IPS DF 4.7 (cell line): ENCODE results near the gene L3MBTL4.

Experiments used
- DNase-seq: peaks from one replicate; pipeline ENCODE4 v3.0.0-alpha.2; 2013; ENCODE audit warnings: low spot score; ENCODE audit errors: extremely low read depth

The L3MBTL4 gene

DNA sequence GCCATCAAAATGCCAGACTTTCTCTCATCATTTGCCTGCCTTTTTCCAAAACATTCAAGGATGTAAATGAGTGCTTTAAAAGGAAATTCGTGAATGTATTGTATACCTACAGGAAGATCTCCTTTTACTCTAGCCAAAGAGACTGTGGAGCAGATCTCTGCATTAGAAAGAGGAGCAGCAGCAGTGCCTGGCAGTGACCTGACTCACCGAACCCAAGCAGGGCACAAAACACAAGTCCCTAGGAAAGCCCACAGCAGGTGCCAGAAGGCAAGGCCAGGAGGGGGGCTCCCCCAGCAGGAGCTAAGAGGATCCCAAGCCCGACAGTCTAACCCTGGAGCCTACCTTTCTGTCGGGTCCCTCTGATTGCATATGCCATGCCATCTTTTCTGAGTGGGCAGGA, 47.9 kb downstream of the L3MBTL4 start:
- DNase-seq = peak; percentile 33

DNA sequence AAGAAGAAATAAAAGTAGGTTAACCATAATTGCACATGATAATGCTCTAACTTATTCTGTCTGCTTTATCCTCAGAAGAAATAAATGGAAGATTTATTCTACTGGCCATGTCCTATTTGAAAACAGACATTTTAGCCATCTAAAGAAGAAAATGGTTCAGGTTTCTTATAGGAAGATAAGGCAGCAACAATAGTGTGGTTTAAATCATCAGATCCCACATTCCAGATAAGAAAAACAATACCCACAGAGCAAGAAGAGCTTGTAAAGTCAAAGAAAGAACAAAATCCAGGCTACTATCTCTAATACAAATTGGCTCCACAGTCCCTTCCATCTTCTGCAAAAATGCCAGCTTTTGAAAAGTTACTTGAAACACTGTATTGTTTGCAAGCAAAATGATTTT, 49.3 kb downstream of the L3MBTL4 start:
- no peak for DNase-seq

GRCh38 chr18:6363216-6363615, 51.5 kb downstream of the L3MBTL4 start:
- no peak for DNase-seq

DNA sequence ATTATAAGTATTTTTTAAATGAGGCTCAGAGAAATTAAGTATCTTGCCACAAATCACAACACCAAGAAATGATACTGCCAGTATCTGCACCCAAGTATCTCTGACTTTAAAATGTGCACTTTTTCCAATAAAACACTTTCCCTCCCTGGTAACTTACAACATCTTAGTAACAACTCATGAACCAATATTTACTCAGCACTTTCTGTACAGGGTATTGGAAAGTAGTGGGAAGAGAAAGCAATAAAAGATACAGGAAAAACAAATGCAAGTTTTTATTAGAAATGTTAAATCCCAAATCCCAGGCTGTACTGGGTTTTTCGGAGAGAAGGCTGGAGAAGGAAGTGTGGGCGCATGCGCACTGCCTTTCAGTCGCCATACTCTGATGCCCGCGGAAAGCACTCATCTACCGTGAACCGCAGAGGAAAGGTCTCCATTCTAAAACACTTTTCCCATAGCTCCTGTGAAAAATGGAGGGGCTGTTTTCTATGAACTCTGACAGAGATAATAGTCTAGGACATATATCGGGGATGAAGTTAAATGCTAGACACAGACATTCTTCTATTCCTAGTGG, 52.1 kb downstream of the L3MBTL4 start:
- no peak for DNase-seq

GRCh38 chr18:6357668-6358067, 57.0 kb downstream of the L3MBTL4 start:
- DNase-seq = no peak

- no peak for DNase-seq
Observed at GRCh38 chr18:6355789-6356589, 58.7 kb downstream of the L3MBTL4 start.

GRCh38 chr18:6352275-6352674, 62.4 kb downstream of the L3MBTL4 start:
- no peak for DNase-seq

- no peak for DNase-seq
Observed at GRCh38 chr18:6342990-6343389, 71.7 kb downstream of the L3MBTL4 start.

- no peak for DNase-seq
Observed at GRCh38 chr18:6341709-6342108, 73.0 kb downstream of the L3MBTL4 start.

- no peak for DNase-seq
Observed at GRCh38 chr18:6341303-6341702, 73.4 kb downstream of the L3MBTL4 start.

- DNase-seq = no peak
Observed at GRCh38 chr18:6340121-6340520, 74.6 kb downstream of the L3MBTL4 start.

DNA sequence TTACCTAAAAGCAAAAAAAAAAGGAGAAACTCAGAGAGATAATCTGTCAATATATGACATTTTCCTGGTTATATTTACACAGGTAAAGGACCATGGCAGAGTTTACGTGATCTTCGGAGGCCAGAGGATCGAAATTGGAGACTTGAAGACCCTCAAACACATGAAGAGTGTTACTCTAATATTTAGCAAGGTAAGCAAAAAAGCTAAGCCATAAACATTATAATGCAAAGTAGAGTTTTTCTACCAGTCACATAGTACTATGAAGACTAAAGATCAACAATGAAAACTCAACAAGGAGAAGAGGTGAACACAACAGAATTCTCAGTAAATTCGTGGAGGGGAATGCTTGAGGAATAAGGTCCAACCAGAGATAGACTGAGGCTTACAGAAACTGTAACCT, 78.5 kb downstream of the L3MBTL4 start:
- DNase-seq = no peak

DNA sequence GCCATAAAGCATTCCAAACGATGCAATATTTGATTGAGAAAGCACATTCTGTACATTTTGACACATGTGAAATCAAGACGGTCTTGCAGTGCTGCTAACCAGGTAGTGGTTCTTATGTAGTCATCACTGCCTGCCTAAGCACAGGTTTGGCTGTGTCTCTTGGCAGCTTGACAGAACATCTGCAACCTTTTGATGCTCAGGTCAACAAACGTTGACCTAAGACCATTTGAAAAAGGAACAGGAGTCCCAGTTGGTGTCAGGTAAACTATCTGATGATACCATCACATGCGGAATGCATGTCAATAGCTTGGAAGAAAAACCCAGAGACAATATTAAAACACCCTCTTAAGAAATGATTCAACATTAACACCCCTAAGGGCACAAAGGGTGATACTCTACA, 80.7 kb downstream of the L3MBTL4 start:
- no peak for DNase-seq

GRCh38 chr18:6331872-6332271, 82.8 kb downstream of the L3MBTL4 start:
- DNase-seq = no peak

DNA sequence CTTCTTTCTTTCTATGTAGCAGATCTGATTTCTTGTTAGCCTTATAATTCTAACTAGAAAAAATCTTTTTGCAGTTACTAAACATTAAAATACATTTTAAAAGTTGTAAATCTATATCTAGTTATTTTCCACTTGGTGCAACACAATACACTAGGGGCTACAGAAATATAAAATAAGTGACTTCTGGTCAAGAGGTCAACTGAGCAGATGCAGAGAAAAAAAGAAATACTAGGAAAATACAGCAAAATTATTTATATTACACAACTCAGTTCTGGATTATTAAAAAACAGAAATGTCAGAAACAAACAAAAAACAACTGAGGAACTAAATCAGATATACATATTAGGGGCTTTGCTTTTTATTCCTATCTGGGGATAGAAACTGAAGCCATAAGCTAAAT, 83.9 kb downstream of the L3MBTL4 start:
- DNase-seq = no peak

GRCh38 chr18:6328621-6329010, 86.1 kb downstream of the L3MBTL4 start:
- no peak for DNase-seq

- DNase-seq = no peak
Observed at GRCh38 chr18:6327895-6328620, 86.7 kb downstream of the L3MBTL4 start.

- DNase-seq = no peak
Observed at GRCh38 chr18:6327485-6327884, 87.2 kb downstream of the L3MBTL4 start.

DNA sequence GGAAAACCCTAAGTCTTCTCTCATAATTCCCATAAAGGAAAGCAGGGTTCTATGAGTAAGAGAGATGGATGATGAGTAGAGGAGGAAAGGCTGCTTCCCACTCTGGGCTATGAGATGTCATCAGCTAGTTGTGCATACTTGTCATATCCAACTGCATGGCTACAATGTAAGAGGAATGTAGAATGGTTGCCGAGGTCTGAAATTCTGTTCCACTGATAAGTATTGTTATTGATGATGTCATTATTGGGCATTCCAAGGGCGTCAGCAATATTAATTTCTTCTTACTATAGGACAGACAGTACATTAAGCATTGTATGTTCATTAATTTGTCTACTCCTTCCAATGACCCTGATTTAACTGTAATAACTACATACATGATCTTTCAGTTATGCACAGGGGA, 88.1 kb downstream of the L3MBTL4 start:
- no peak for DNase-seq

DNA sequence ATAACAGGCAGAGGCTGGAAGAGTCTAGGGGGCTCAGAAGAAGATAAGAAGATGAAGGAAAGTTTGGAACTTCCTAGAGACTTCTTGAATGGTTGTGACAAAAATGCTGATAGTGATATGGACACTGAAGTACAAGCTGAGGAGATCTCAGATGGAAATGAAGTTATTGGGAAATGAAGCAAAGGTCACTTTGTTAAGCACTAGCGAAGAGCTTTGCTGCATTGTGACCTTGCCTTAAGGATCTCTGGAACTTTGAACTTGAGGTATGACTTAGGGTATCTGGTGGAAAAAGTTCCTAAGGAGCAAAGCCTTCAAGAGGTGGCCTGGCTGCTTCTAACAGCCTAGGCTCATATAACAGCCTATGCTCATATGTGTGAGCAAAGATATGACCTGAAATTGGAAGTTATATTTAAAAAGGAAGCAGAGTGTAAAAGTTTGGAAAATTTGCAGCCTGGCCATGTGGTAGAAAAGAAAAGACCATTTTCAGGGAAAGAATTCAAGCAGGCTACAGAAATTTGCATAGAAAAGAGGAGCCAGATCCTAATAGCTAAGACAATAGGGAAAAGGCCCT, 91.3 kb downstream of the L3MBTL4 start:
- no peak for DNase-seq

DNA sequence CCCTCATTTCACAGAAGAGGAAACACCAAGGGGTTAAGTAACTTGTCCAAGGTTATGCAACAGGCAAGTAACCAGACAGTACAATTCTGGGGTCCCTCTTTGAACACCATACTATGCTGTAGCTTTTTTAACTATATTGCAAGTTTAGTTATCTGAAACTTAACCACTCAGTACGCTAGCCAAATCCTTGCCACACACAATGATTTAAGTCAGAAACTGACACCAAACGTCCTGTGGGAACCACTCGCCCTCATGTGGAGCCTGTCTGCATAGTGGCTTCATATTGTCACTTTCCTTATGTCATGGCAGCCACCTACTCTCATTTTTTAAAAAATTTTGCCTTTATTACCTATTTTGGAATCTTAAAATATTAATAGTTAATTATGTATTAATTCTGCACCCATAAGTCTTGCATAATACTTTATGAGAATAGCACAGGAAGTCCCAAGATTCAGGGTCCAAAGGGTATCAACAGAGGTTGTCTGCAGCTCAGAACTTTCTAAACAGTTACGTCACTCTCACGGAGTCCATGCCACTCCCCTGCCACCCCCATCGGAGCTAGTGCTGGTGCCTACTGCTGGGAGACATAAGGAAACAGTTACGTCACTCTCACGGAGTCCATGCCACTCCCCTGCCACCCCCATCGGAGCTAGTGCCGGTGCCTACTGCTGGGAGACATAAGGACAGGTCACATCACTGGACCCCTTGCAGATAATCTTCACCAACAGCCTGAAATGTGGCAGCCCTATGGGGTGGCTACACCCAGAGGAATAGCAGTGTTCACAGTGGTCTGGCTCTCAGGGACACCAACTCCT, 99.0 kb downstream of the L3MBTL4 start:
- no peak for DNase-seq
